Body of pancreas (tissue), 4 donors: ENCODE data around the gene KCNE4. TPM values are rescaled to one million over a fixed set of nuclear protein-coding genes. Genes with fewer than 3 reads are reported as not detected.

Experiments
- ATAC-seq: fragments of 150-250 bp; one replicate; pipeline ENCODE4 v1.9.1; 2016
- DNase-seq, 4 donors: peaks; one replicate each; pipeline ENCODE4 v3.0.0-alpha.2; 2019
- H3K27ac ChIP-seq, 4 donors: fragments of 200-600 bp; sonication (generic); 1 replicate in 3 of 4; 2 replicates in 1 of 4; pipeline versions ENCODE4 v1.5.1 to v1.6.1; 2016 to 2019; ENCODE audit warnings: mild to moderate bottlenecking in 1 of 4, mixed read lengths in 1 of 4, moderate library complexity in 1 of 4
- H3K27me3 ChIP-seq, 2 donors: fragments of 200-600 bp; sonication (generic); one replicate each; pipeline ENCODE4 v1.6.0; 2016; ENCODE audit warnings: mild to moderate bottlenecking in 1 of 2
- H3K36me3 ChIP-seq, 2 donors: fragments of 200-600 bp; sonication (generic); replicated peaks in 1 of 2; 2 replicates each; pipeline ENCODE4 v1.5.1; 2016; ENCODE audit warnings: low read depth in 2 of 2; ENCODE audit not compliant: insufficient read depth in 1 of 2
- H3K4me1 ChIP-seq: fragments of 200-600 bp; sonication (generic); one replicate; pipeline ENCODE4 v1.6.0; 2016
- H3K4me3 ChIP-seq, 2 donors: fragments of 200-600 bp; sonication (generic); 1 replicate in 1 of 2; 2 replicates in 1 of 2; pipeline ENCODE4 v1.5.1; 2016 to 2019
- H3K9me3 ChIP-seq, 3 donors: fragments of 200-600 bp; sonication (generic); 1 replicate in 2 of 3; 2 replicates in 1 of 3; pipeline ENCODE4 v1.5.1; 2016
- CTCF ChIP-seq, 7 experiments: fragments of 450-650 bp in 4 of 7; fragments of 200-600 bp in 3 of 7; sonication (generic) in 3 of 7; IDR thresholded peaks; one replicate each; pipeline ENCODE4 v1.5.1; 2016 to 2019; ENCODE audit warnings: antibody characterized with exemption in 7 of 7
- POLR2A ChIP-seq, 3 donors: fragments of 450-650 bp; IDR thresholded peaks; one replicate each; pipeline ENCODE4 v1.6.1; 2016; ENCODE audit warnings: antibody characterized with exemption in 3 of 3, mild to moderate bottlenecking in 2 of 3
- WGBS, 2 donors: methylation state at CpG; one replicate each; pipeline ENCODE4 v1.1.5; 2017; 5-methylcytosine and 5-hydroxymethylcytosine counted together
- intact Hi-C: fragments of 100-400 bp; cut with DNase I; formaldehyde crosslinking; loops from one replicate; pipeline ENCODE4 v1.15.1; 2023
- total RNA-seq, 2 donors: library from RNA; depleted of rRNA; stranded (reverse); fragments of >200 nt; gene quantifications; one replicate each; pipeline ENCODE4 v1.1.0, GENCODE V29; 2016

The KCNE4 gene
- total RNA-seq, 2 donors from 2014 or later = 3.9 to 4.6 TPM

GRCh38 chr2:223052548-223053483 lies 826 bp downstream of the KCNE4 start:
- WGBS, 2 donors = 64 to 75% methylated on average over 36 to 39 of the region's 42 CpGs
- Histone ChIP-seq H3K4me1 (peaks cover 27% of the 10 kb centered on the region), H3K27ac (peak overlapping the region; percentile 15 to 81 (median 62)), H3K9me3 (no peaks in the 10 kb centered on the region), H3K4me3 (peak overlapping the region in 1 of 2 donors; percentile 34), H3K27me3 (no peaks in the 10 kb centered on the region), H3K36me3 (no peaks in the 10 kb centered on the region)
- no peak for ATAC-seq
- intact Hi-C loops = no loop called here
- TF ChIP-seq POLR2A (IDR thresholded peaks at IDR 0.05) (no peak), CTCF (IDR thresholded peaks at IDR 0.05) (no peak)
- DNase-seq = peak in 1 of 4 donors; percentile 32

- DNase-seq (peak in 1 of 4 donors; percentile 30), ATAC-seq (no peak)
- Histone ChIP-seq H3K4me3 (peak overlapping the region in 1 of 2 donors; percentile 34), H3K27ac (peak overlapping the region; percentile 15 to 81 (median 62)), H3K4me1 (peaks cover 27% of the 10 kb centered on the region), H3K27me3 (no peaks in the 10 kb centered on the region), H3K36me3 (no peaks in the 10 kb centered on the region), H3K9me3 (no peaks in the 10 kb centered on the region)
- WGBS, 2 donors = 74 to 88% methylated on average over 10 to 14 of the region's 14 CpGs
- intact Hi-C loops = no loop called here
- TF ChIP-seq CTCF (IDR thresholded peaks at IDR 0.05) = no peak
- no peak for TF ChIP-seq POLR2A (IDR thresholded peaks at IDR 0.05)
These were observed 1.6 kb downstream of the KCNE4 start for GRCh38 chr2:223053484-223054192.

- 50 to 58% methylated on average over 4 to 11 of the region's 11 CpGs for WGBS, 2 donors
- TF ChIP-seq CTCF (IDR thresholded peaks at IDR 0.05) = no peak
- peak in 1 of 3 donors; percentile 42 for TF ChIP-seq POLR2A (IDR thresholded peaks at IDR 0.05)
- peaks cover 31% of the 10 kb centered on the region for H3K4me1 ChIP-seq
- H3K9me3 ChIP-seq = no peaks in the 10 kb centered on the region
- no peak overlapping the region for H3K4me3 ChIP-seq
- no peaks in the 10 kb centered on the region for H3K27me3 ChIP-seq
- ATAC-seq (peak; percentile 31), DNase-seq (peak in 3 of 4 donors; percentile 37 to 60 (median 48))
- intact Hi-C loops = no loop called here
- H3K27ac ChIP-seq = peak overlapping the region; percentile 15 to 81 (median 62)
- no peaks in the 10 kb centered on the region for H3K36me3 ChIP-seq
These were observed 2.3 kb downstream of the KCNE4 start for GRCh38 chr2:223054193-223054781.

GRCh38 chr2:223055140-223055539 lies 3.1 kb downstream of the KCNE4 start:
- no peak for ATAC-seq
- TF ChIP-seq POLR2A (IDR thresholded peaks at IDR 0.05) = no peak
- no peak for TF ChIP-seq CTCF (IDR thresholded peaks at IDR 0.05)
- H3K27ac ChIP-seq = peak overlapping the region in 2 of 4 donors; percentile 28 to 75
- H3K9me3 ChIP-seq = no peaks in the 10 kb centered on the region
- 21 to 23% methylated on average over 4 of the region's 4 CpGs for WGBS, 2 donors
- DNase-seq = peak in 2 of 4 donors; percentile 48 to 68
- peaks cover 39% of the 10 kb centered on the region for H3K4me1 ChIP-seq
- no peaks in the 10 kb centered on the region for H3K27me3 ChIP-seq
- H3K36me3 ChIP-seq = no peaks in the 10 kb centered on the region
- H3K4me3 ChIP-seq = no peak overlapping the region
- intact Hi-C loops = no loop called here
